HFFc6 (cell line): ENCODE results near the gene FXYD1. TPM values are rescaled to one million over a fixed set of nuclear protein-coding genes. Genes with fewer than 3 reads are reported as not detected.

Experiments
- DNase-seq: peaks from one replicate; pipeline ENCODE4 v3.0.0-alpha.2; 2018
- H3K27ac Mint-ChIP-seq: 2 replicates; pipeline ENCODE4 v1.8.0; 2020; ENCODE audit warnings: mild to moderate bottlenecking, mixed read lengths
- H3K27me3 Mint-ChIP-seq: 2 replicates; pipeline ENCODE4 v1.8.0; 2021; ENCODE audit warnings: mild to moderate bottlenecking, moderate library complexity, mixed read lengths; ENCODE audit not compliant: insufficient read depth
- H3K36me3 Mint-ChIP-seq: 2 replicates; pipeline ENCODE4 v1.8.0; 2021; ENCODE audit warnings: low read depth, mixed read lengths
- H3K4me1 Mint-ChIP-seq: 2 replicates; pipeline ENCODE4 v1.8.0; 2020; ENCODE audit warnings: low read depth, mixed read lengths
- H3K4me3 Mint-ChIP-seq: 2 replicates; pipeline ENCODE4 v1.8.0; 2020; ENCODE audit warnings: mild to moderate bottlenecking, moderate library complexity, mixed read lengths
- H3K9me3 Mint-ChIP-seq: 2 replicates; pipeline ENCODE4 v1.8.0; 2020; ENCODE audit warnings: mild to moderate bottlenecking, mixed read lengths
- total RNA-seq, 6 experiments: library from RNA; stranded (reverse); fragmentation: NEBNext Ultra II Directional; extraction: Animal tissue kit (Norgen Biotek cat#: 25700); gene quantifications; 2 replicates in 1 of 6; 3 replicates in 5 of 6; pipeline ENCODE4 v1.2.3, GENCODE V29; 2021
- TF ChIP-seq, protein P1 (sequence below): fragments of 200-600 bp; sonication (generic); IDR thresholded peaks from 2 replicates; pipeline ENCODE4 v1.5.0; 2021; ENCODE audit warnings: antibody characterized with exemption, mild to moderate bottlenecking

FXYD1 gene
- total RNA-seq, 6 experiments from 2014 or later: 0.92 to 2.7 (median 2.1) TPM; not detected in 1

DNA sequence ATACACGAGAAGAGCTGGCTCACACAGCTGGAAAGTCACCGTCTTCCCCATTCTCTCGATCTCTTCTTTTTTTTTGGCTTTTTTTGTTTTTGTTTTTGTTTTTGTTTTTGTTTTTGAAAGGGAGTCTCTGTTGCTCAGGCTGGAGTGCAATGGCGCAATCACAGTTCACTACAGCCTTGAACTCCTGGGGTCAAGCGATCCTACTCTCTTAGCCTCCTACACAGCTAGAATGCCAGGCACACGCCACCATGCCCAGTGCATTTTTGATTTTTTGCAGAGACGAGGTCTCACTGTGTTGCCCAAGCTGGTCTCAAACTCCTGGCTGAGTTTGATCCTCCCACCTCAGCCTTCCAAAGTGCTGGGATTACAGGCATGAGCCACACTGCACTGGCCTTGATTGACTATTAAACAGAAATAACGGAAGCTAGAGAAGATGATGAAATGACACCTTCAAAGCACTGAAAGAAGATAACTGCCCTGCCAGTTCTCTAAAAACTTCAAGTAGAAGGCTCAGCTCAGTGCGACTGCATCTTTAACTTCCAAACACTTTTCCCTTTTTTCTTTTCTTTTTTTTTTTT is 19.0 kb upstream of the FXYD1 start:
- no peak overlapping the region for H3K4me3 Mint-ChIP-seq
- peaks cover 17% of the 10 kb centered on the region for H3K27me3 Mint-ChIP-seq
- no peak overlapping the region for H3K27ac Mint-ChIP-seq
- H3K36me3 Mint-ChIP-seq: no peaks in the 10 kb centered on the region
- peaks cover 30% of the 10 kb centered on the region for H3K4me1 Mint-ChIP-seq
- no peaks in the 10 kb centered on the region for H3K9me3 Mint-ChIP-seq
- no peak for DNase-seq
- TF ChIP-seq, protein P1, sequence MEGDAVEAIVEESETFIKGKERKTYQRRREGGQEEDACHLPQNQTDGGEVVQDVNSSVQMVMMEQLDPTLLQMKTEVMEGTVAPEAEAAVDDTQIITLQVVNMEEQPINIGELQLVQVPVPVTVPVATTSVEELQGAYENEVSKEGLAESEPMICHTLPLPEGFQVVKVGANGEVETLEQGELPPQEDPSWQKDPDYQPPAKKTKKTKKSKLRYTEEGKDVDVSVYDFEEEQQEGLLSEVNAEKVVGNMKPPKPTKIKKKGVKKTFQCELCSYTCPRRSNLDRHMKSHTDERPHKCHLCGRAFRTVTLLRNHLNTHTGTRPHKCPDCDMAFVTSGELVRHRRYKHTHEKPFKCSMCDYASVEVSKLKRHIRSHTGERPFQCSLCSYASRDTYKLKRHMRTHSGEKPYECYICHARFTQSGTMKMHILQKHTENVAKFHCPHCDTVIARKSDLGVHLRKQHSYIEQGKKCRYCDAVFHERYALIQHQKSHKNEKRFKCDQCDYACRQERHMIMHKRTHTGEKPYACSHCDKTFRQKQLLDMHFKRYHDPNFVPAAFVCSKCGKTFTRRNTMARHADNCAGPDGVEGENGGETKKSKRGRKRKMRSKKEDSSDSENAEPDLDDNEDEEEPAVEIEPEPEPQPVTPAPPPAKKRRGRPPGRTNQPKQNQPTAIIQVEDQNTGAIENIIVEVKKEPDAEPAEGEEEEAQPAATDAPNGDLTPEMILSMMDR: no peak

DNA sequence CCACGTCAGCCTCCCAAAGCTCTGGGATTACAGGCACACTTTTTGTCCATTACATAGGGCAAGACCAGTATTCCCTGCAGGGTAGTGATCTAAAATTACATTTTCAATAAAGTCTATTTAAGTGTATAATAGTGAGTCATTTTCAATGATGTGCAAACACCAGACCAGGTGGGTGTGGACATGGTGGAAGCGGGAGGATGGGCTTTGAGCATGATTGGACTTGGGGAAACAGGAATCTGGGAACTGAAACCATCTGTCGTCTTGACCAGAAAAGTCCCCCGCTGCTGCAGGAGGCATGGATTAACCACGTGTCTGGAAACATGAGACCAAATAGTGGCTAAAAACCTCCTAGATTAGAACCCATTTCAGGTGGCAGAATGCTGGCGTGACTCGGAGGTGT is 18.1 kb upstream of the FXYD1 start:
- TF ChIP-seq, protein P1: no peak
- H3K27me3 Mint-ChIP-seq: peaks cover 15% of the 10 kb centered on the region
- H3K4me1 Mint-ChIP-seq: peaks cover 32% of the 10 kb centered on the region
- peak; percentile 22 for DNase-seq
- H3K4me3 Mint-ChIP-seq: no peak overlapping the region
- no peak overlapping the region for H3K27ac Mint-ChIP-seq
- no peaks in the 10 kb centered on the region for H3K36me3 Mint-ChIP-seq
- no peaks in the 10 kb centered on the region for H3K9me3 Mint-ChIP-seq

DNA sequence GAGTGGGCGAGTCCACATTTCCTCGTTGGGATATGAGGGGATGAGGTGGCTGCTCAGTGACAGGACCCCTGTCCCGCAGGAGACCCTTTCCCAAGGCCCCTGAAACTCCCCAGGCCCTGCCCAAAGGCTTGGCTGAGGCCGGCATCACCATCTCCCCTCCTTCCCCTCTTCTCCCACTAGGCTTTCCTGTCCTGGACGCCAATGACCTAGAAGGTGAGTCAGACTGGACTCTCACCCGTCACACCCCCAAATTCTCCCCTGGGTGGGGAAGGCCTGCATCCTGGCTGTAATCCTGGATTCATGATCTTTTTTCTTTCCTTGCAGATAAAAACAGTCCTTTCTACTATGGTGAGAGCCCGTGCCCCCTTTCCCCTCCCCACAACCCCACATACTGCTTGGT is 17.7 kb upstream of the FXYD1 start:
- Mint-ChIP-seq H3K4me3 (no peak overlapping the region), H3K36me3 (no peaks in the 10 kb centered on the region), H3K27ac (no peak overlapping the region), H3K27me3 (peaks cover 17% of the 10 kb centered on the region), H3K9me3 (no peaks in the 10 kb centered on the region), H3K4me1 (peaks cover 36% of the 10 kb centered on the region)
- TF ChIP-seq, protein P1: no peak
- no peak for DNase-seq

DNA sequence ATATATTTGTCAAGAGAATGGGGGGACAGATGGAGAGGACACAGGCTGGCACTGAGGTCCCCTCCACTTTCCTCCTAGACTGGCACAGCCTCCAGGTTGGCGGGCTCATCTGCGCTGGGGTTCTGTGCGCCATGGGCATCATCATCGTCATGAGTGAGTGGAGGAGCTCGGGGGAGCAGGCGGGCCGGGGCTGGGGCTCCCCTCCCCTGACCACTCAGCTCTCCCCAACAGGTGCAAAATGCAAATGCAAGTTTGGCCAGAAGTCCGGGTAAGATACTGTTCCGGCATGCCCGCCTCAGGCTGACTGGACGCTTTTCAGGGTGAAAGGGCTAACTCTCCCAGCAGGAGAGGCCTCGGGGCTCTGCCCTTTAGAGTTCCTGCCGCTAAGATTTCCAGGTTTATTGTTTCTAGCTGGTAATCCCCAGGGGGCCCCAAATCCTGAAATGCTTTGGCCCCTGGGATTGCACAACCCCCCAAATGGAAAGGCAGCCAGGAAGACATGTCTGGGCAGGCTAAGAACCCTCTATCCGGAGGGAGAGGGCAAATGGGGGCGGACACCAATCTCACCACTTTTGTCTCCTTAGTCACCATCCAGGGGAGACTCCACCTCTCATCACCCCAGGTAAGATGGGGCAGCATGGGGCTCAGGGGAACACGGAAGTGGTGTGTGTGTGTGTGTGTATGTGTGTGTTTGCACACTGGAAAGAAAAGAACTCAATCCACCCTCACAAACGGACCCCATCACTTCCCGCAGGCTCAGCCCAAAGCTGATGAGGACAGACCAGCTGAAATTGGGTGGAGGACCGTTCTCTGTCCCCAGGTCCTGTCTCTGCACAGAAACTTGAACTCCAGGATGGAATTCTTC is 15.7 kb upstream of the FXYD1 start:
- no peak overlapping the region for H3K4me3 Mint-ChIP-seq
- H3K4me1 Mint-ChIP-seq: peaks cover 36% of the 10 kb centered on the region
- no peak for DNase-seq
- TF ChIP-seq, protein P1: no peak
- H3K36me3 Mint-ChIP-seq: no peaks in the 10 kb centered on the region
- peaks cover 13% of the 10 kb centered on the region for H3K27me3 Mint-ChIP-seq
- H3K27ac Mint-ChIP-seq: no peak overlapping the region
- no peaks in the 10 kb centered on the region for H3K9me3 Mint-ChIP-seq

DNA sequence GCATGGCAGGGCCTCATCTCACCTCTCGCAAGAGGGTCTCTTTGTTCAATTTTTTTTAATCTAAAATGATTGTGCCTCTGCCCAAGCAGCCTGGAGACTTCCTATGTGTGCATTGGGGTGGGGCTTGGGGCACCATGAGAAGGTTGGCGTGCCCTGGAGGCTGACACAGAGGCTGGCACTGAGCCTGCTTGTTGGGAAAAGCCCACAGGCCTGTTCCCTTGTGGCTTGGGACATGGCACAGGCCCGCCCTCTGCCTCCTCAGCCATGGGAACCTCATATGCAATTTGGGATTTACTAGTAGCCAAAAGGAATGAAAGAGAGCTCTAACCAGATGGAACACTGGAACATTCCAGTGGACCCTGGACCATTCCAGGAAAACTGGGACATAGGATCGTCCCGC is 15.1 kb upstream of the FXYD1 start:
- Mint-ChIP-seq H3K9me3 (no peaks in the 10 kb centered on the region), H3K27ac (no peak overlapping the region), H3K4me3 (peak overlapping the region; percentile 87), H3K36me3 (no peaks in the 10 kb centered on the region), H3K27me3 (peaks cover 16% of the 10 kb centered on the region), H3K4me1 (peaks cover 36% of the 10 kb centered on the region)
- no peak for DNase-seq
- TF ChIP-seq, protein P1: no peak
